ENCODE measurements around the gene TIGD3.

TIGD3 gene, protein sequence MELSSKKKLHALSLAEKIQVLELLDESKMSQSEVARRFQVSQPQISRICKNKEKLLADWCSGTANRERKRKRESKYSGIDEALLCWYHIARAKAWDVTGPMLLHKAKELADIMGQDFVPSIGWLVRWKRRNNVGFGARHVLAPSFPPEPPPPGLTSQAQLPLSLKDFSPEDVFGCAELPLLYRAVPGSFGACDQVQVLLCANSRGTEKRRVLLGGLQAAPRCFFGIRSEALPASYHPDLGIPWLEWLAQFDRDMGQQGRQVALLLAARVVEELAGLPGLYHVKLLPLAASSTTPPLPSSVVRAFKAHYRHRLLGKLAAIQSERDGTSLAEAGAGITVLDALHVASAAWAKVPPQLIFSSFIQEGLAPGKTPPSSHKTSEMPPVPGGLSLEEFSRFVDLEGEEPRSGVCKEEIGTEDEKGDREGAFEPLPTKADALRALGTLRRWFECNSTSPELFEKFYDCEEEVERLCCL

DNA sequence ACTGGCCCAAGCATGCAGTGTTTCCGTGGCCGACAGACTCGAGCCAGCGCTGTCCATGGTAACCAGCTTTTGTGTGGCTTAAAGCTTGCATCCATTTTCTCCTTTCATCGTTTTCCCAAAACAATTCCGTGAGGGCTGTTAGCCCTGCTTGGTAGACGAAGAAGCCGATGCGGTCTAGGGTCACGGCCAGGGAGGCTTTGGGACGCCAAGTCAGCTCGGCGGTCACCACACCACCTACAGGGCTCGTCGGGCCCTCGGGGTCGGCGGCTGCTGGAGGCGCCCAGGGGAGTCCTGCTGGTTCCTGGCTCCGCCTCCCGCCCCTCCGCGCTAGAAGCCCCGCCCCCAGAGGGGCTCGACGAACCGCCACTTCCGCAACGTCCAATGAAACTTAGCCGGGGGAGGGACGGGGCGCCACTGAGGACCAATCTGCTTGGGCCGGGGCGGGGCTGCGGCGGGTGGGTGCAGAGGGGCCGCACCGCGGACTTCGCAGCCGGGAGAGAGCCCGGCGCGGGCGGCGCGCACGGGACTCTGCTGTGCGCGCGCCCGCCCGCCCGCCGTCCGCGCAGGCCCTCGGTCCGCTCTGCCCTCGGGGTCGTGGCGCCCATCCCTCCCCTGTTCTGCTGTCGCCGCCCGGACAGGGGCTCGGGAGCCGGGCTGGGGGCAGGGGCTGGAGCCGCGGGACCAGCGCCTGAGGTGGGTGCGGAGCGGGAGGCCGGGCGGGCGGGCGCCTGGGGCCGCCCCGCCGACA is at the start of gene TIGD3:
TIGD3 (plus strand) TSS at position 487 of the 748 bp plus-strand sequence. CDS start 1,058 bp downstream, outside the sequence.
- DNase-seq (ENCODE audit: low read depth) = peak; percentile 87

DNA sequence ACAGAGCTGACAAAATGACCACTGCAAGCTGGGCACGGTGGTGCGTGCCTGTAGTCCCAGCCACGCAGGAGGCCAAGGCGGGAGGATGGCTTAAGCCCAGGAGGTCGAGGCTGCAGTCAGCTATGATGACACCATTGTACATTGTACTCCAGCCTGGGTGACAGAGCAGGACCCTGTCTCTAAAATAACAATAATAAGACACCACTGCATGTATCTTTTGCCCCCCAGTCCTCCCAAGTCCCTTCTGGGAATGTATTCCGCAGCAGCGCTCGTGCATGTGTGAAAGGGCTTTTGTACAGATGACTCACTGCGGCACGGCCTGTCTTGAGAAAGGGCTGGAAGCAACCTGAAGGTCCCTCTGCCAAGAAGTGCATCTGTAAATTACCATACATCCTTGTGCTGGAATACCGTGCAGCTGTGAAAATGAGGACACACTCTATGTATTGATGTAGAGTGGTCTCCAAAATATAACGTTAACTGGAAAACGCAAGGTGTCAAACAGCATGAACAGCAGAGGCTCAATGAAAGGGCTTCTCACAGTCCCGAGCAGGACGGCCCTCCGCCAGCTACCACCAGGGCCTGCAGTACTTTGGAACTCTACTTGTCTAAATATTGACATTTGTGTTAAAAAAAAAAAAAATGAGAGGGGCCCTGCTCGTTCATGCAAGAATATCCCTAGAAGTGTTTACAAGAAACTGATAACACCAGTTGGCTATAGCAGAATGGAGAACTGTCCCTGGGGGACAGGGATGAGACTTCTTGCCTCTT is 48.9 kb upstream of the TIGD3 start:
- no peak for DNase-seq (ENCODE audit: low read depth)

DNA sequence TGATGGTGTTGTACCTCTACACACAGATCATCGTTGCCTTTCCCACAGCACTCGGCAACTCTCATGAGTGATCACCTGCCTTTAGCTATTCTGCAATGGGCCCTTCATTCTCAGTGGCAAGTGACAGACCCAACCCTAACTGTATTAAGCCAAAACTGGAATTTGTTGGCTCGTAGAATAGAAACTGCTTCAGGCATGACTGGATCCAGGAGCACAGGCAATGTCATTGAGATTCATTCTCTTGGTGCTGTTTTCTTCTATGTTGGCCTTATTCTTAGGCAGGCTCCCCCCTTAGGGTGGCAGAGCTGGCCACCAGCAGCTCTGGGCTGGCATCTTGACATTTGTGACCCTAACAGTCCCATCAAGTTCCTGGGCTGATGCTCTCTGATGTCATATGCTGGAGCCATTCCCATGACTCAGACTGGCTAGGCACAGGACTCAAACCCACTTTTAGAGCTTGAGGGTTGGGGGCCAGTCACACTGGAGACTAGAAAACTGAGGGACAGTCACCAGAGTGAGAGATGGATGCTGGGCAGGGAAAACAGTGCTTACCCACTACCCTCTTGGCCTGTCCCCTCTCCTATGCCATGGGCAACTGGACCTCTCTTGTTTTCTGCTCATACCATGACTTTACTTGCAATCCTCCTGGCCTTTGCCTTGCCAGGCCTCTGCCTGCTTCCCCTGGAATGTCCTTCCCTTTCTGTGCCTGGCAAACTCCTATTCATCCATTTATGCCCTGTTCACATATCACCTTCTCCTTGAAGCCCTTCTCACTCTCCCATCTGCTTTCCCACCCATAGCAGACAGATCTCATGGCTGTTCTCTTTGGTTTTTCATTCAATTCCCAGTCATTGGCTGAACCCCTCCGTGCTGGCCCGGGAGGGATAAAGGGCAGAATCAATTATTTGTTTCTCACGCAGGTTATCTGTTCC is 47.0 kb upstream of the TIGD3 start:
- DNase-seq (ENCODE audit: low read depth) = no peak

DNA sequence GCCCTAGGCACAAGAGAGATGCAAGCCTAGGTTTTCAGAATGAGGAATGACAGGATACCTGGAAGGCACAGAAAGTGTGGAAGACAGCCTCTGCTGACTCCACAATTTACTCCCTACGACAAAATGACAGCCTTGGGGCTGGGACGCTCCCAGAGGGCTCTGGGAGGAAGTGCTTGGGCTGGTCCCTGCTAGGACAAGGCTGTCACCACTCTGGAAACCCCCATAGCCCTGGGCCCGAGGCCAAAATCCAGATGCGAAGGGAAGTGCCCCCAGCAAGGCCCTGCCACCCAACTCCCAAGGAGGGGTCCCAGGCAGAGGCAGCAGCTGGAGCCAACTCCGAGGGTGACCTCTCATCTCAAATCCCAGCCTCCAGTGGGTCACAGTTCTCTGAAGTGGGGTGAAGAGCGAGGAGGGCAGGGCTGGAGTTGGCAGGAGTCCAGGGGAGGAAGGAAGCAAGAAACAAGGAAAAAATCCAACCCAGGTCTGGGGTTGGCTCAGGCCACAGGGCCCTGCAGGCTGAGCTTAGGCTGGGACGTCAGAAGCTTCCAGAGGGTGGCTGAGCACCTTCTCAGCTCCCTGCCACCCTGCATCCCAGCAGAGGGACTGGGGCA is 46.2 kb upstream of the TIGD3 start:
- no peak for DNase-seq (ENCODE audit: low read depth)

DNA sequence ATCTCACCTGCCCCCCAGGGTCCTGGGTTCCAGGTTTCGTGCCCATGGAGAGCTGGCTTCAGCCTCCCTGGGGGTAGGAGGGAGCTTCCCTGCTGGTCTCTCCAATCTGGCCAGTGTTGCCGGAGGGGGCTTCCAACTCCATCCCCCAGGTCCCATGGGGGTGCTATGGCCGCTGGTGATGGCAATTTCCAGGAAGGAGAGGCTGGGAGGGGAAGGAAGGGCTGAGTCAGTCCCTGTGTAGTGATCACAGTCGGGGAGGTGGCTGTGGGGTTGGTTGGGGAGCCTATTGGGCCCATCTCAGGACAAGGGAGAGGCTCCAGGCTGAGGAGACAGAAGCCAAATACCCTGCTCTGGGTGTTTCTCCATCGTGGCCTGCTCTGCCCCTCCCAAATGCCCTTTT is 45.5 kb upstream of the TIGD3 start:
- DNase-seq (ENCODE audit: low read depth) = no peak

DNA sequence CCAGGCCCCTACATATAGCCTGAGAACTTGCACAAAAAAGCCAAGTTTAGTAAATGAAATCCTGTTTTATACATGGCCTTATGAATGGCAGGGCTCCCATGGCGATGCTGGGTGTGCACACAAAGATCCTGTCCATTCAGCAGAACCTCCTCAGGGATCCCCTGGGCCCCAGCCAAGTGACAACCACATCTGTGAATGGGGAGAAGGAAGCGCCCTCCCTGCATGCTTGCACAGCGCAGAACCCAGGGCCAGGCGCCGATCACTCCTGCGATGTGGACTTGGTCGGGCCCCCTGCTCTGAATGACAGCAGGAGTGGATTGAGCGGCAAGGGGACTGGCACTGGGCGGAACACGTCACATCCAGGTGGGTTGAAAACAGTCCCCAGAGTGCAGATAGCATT is 44.3 kb upstream of the TIGD3 start:
- DNase-seq (ENCODE audit: low read depth) = no peak

DNA sequence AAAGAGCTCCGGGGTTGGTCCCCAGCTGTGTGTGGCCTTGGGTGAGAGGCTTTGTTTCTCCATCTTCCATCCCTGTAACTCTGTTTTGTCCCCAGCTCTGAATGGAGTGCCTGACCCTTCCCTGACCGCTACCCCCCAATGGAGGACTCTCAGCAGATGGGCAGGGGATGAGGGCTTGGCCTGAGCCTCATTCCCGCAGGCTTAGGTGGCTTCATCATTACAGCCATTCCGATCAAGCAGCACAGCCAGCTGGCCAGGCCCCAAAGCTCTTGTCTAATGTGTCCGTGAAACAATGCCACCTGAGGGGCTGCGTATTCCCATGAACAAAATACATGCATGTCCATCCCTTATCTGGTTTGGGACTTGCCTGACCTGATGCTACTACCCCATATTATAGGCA is 43.8 kb upstream of the TIGD3 start:
- no peak for DNase-seq (ENCODE audit: low read depth)

DNA sequence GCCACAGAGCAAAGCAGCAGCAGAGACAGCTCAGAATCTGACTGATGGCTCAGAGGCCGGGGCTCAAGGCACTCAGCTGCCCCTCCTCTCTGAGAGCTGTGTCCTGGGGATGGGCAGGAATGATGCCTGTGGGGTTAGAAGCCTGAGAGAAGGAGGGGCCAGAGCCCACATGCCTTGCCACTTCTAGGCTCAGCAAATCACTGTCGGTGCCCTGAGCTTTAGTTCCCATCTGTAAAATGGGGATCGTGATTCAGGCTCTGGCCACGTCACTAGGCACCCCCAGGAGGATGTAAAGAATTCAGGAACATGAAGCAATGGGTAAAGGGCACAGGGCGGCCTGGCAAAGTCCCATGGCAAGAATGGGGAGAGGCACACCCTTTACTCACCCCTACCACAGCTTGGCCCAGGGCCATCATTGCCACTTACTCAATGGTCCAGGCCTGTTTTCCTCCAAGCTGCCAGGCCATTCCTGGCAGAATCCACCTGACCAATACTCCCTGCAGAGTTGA is 43.3 kb upstream of the TIGD3 start:
- peak; percentile 66 for DNase-seq (ENCODE audit: low read depth)

DNA sequence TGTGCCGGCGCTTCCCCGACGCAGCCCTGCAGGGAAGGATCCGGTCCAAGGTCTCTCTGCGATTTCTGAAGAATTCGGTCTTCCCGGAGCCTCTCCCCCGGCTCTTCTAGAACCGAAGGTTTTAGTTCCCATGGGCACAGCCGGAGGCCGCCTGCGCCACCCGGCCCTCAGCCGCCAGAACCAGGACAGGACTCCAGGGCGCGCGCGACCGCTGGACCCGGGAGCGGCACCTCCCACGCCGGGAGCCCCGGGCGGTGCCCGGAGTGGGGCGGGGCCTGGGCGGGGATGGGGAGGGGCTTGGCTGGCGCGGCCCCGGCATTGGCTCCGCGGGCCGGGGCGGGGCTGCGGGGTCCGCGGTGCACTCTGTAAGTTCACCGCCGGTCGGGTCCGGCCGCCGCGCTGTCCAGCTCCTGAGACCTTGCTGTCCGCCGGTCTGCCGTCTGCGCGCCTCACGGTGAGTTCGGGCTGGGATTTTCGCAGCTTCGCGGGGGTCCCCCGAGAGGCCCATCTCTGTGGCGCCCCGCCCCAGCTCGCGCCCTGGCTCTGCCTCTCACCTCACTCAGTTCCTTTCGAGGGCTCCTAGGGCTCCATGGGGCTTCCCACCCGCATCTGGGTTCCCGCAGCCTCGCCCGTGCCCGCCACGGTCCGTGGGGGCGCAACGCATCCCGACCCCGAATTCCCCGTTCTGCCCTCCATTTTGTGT is 39.9 kb upstream of the TIGD3 start, which contains the start of gene CDC42EP2:
CDC42EP2 (plus strand) TSS at position 366 of the 703 bp plus-strand sequence. CDS start 6,033 bp downstream, outside the sequence.
- peak; percentile 67 for DNase-seq (ENCODE audit: low read depth)

DNA sequence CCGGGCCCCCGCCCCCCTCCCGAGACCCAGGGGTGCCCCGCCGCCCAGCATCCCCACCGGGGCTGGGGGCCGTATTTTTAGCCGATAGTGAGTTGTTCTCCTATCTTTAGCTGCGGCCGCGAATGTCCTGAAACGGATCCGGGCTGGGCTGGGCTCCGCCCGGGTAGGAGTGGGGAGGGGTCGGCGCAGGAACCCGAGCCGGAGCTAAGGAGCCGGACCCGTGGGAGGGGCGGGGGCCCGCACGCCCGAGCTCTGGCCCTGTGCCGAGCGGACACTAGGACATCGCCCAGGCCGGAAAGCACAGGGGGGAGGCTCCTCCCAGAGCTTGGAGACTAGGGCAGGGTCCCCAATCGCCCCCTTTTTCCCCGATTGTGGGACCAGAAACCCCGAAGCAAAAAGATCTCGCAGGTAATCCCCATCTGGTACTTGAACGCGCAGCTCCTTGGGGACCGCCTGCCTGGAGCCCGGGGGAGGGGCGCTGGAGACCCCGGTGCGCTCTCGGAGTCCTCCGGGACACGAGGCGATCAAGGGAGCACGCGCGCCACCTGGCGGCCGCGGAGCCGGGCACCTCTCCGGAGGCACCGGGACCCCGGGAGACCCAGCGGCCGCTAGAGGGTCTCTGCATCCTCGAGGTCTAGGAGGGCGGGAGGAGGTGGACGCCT is 39.2 kb upstream of the TIGD3 start:
- no peak for DNase-seq (ENCODE audit: low read depth)

DNA sequence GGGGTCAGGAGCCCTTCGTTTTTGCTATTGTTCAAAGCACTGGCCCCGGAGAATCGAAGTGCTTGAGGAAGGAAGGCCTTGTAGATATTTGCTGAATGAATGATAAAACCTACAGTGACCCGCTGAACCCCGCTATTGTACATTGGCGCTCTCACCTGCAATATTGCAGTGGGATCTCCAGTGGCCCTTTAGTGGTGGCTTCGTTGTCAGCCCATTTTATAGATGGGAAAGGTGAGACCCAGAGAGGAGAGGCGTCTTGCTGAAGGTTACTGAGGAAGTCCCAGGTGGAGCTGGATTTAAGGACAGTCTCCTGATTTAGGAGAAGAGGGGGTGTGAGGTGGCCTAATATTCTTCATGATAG is 38.7 kb upstream of the TIGD3 start:
- DNase-seq (ENCODE audit: low read depth) = no peak

DNA sequence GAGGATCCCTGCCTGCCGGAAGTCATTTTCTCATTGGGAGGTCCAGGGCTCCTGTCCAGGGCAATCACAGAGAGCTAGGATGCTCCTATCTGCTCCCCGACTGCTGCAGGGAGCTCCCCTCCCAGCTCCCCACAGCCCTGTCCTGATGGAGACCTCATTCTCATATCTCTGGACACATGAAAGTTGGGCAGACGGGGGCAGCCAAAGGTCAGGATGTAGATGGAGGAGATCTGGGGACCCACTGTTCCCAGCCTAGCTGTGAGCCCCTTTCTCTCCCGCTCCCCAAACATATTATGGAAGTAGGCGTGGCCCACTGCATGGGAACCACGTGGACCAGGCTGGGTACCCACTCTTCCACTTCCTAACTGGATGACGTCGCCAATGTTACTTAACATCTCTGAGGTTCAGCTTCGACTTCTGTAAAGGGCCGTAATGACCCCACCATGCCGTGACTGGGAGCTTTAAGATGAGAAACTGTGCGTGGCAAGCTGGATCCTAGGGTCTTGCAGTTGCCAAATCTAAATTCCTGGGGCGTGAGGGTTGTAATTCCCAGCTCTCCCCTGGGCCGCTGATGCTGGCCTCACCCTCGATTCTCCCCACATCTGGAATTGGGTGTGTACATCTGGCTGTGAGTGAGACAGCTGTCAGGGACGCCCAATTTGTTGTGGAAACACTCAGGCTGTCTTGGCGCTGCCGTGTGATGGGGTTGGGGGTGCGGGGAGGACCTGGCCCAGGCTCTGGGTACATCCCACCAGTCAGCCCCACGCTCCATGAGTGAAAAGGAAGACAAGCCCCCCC is 38.1 kb upstream of the TIGD3 start:
- peak; percentile 94 for DNase-seq (ENCODE audit: low read depth)

DNA sequence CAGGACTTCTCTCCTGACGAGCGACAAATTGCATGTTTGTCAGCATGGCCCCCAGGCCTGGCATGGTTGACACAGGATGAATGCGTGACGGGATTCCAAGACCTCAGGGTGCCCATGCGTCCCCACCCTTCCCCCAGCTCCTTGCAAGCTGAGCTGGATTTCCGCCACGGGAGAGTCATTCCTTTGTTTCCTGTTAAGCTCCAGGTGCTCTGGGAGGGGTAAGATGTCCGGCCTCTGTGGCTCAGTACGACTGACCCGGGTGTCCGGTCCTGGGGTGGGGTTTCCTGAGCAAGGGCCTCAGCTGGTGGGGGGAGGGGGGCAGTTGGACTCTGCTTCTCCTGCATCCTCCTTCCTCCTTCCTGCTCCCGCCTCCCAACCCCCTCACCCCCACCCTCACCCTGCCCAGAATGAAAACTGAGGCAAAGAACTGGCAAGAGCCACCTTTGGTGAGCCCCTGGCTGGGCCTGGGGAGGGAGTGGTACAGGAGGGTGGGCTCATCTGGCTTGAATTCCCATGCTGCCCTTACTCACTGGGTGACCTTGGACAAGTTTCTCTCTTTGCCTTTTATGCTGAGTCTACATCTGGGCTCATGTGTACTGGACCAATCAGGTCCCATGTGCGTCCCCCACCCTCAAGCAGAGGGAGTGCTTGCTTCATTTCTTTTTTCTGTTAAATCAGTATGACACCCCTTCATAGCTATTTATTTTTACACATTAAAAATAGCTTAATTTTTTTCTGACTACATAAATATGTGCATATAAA is 37.3 kb upstream of the TIGD3 start:
- no peak for DNase-seq (ENCODE audit: low read depth)

DNA sequence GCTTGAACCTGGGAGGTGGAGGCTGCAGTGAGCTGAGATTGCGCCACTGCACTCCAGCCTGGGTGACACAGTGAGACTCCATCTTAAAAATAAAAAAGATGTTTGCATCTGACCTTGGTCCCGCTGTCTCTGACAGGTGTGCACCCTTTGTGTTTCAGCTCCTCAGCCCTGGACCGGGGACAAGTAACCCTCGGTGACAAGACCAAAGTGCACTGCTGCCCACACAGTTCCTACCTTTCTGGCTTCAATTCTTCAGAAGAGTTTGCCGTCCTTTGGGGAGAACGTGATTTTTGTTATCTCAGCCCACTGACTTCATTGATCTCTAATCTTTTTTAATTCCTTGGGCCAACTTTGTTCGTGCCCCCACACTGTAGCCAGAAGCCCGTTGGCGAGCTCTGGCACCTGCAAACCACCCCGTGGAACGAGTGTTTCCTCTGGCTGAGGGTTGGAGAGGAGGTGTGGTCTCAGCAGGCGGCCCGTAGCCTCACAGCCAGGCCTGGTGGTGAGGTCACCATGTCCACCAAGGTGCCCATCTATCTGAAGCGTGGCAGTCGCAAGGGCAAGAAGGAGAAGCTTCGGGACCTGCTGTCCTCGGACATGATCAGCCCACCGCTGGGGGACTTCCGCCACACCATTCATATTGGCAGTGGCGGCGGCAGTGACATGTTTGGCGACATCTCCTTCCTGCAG is 34.0 kb upstream of the TIGD3 start:
- DNase-seq (ENCODE audit: low read depth) = no peak

DNA sequence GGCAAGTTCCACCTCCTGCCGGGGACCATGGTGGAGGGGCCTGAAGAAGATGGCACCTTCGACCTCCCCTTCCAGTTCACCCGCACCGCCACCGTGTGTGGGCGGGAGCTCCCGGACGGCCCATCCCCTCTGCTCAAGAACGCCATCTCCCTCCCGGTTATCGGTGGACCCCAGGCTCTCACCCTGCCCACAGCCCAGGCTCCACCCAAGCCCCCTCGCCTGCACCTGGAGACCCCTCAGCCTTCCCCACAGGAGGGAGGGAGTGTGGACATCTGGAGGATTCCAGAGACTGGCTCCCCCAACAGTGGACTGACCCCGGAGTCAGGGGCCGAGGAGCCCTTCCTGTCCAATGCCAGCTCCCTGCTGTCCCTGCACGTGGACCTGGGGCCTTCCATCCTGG is 33.5 kb upstream of the TIGD3 start:
- DNase-seq (ENCODE audit: low read depth) = no peak

DNA sequence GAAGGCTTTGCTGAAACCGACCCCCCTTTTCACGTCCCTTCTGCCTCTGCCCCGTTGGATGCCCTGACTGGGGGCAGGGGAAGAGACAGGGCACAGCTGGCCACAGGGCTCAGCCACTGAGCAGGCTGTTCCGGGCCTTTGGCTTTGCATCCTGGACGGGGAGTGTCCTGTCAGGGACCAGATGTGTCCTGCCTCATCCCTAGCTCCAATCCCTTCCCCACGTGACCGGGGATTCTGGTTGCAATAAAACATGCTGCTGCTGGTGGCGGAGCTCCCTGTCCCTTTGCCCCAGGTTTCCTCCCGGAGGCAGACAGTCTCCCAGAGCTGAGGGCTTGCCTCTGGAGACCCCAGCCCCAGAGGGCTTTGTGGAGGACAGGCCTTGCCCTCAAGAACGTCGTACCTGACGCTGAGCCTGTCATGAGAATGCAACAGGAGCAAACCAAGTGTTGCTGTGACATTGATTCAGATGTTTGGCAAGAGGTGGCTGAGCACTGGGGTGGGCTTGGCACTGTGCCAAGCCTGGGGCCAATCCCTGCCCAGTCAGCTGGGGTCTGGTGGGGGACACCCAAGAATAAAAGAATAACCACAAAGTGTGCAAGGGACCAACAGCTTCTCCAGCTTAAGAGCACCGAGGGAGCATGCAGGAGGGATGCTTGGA is 32.6 kb upstream of the TIGD3 start:
- no peak for DNase-seq (ENCODE audit: low read depth)

DNA sequence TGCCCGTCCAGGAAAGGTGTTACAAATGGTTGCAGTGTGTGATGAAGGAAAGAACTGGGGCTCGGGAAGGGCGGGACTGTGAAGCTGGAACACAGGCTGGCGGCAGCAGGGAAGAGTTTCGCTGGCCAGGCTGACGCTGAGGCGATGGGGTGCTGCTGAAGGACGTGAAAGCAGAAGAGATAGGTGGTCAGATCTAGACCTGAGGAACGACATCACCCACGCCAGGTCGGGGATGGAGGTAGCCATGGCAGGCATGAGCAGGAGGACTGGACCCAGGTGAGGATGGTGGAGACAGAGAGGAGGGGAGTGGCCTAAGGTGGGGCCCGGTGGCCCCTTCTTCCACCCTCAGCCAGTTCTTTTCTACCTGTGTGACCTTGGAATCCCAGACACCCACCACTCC is 30.7 kb upstream of the TIGD3 start:
- DNase-seq (ENCODE audit: low read depth) = no peak

Data from stromal cell of bone marrow (primary cell).